GM23248 (cell line): ENCODE measurements around the gene GPC4. TPM values are rescaled to one million over a fixed set of nuclear protein-coding genes. Genes with fewer than 3 reads are reported as not detected.
A peak's percentile ranks its signal among the peaks of the same experiment; 100 is the strongest.
"Not testable (repeated sequence)": the region's sequence is repeated elsewhere in the genome, so short reads cannot be mapped to it uniquely, and the experiment has no call there.

ENCODE experiments used
- DNase-seq: peaks from one replicate; pipeline ENCODE4 v3.0.0-alpha.2; 2015
- H2AFZ ChIP-seq: fragments of 200-600 bp; sonication (generic); 2 replicates; pipeline ENCODE4 v1.6.1; 2016; ENCODE audit warnings: antibody characterized with exemption
- H3F3A ChIP-seq: fragments of 200-600 bp; sonication (generic); 2 replicates; pipeline ENCODE4 v1.6.1; 2016; ENCODE audit warnings: mild to moderate bottlenecking, antibody characterized with exemption, mixed run types; ENCODE audit not compliant: insufficient read depth
- H3K27ac ChIP-seq: fragments of 200-600 bp; sonication (generic); 2 replicates; pipeline ENCODE4 v1.5.1; 2016; ENCODE audit warnings: mild to moderate bottlenecking
- H3K27me3 ChIP-seq: fragments of 200-600 bp; sonication (generic); replicated peaks from 2 replicates; pipeline ENCODE4 v1.6.1; 2016; ENCODE audit warnings: mild to moderate bottlenecking; ENCODE audit not compliant: insufficient read depth
- H3K36me3 ChIP-seq: fragments of 200-600 bp; sonication (generic); 2 replicates; pipeline ENCODE4 v1.6.1; 2016; ENCODE audit warnings: low read depth, mild to moderate bottlenecking
- H3K4me1 ChIP-seq: fragments of 200-600 bp; sonication (generic); 2 replicates; pipeline ENCODE4 v1.6.1; 2016; ENCODE audit warnings: mild to moderate bottlenecking; ENCODE audit not compliant: insufficient read depth
- H3K4me2 ChIP-seq: fragments of 200-600 bp; sonication (generic); one replicate; pipeline ENCODE4 v1.6.1; 2016; ENCODE audit warnings: mild to moderate bottlenecking; ENCODE audit not compliant: unreplicated experiment
- H3K4me3 ChIP-seq: fragments of 200-600 bp; sonication (generic); 2 replicates; pipeline ENCODE4 v1.5.1; 2016; ENCODE audit warnings: mild to moderate bottlenecking
- H3K79me2 ChIP-seq: fragments of 200-600 bp; sonication (generic); 2 replicates; pipeline ENCODE4 v1.6.1; 2016; ENCODE audit warnings: mild to moderate bottlenecking; ENCODE audit not compliant: insufficient read depth
- H3K9ac ChIP-seq: fragments of 200-600 bp; sonication (generic); 2 replicates; pipeline ENCODE4 v1.6.1; 2016; ENCODE audit warnings: mild to moderate bottlenecking
- H3K9me2 ChIP-seq: fragments of 200-600 bp; sonication (generic); 2 replicates; pipeline ENCODE4 v1.6.1; 2016; ENCODE audit warnings: mixed run types, mild to moderate bottlenecking, moderate library complexity; ENCODE audit not compliant: insufficient read depth
- H3K9me3 ChIP-seq: fragments of 200-600 bp; sonication (generic); one replicate; pipeline ENCODE4 v1.6.1; 2017; ENCODE audit warnings: low read depth
- H4K20me1 ChIP-seq: fragments of 200-600 bp; sonication (generic); 2 replicates; pipeline ENCODE4 v1.6.0; 2016; ENCODE audit not compliant: insufficient read depth
- EZH2 ChIP-seq: fragments of 200-600 bp; sonication (generic); IDR thresholded peaks from 2 replicates; pipeline ENCODE4 v1.6.1; 2018; ENCODE audit warnings: antibody characterized with exemption, mild to moderate bottlenecking; ENCODE audit not compliant: insufficient read depth, poor library complexity, severe bottlenecking
- EZH2phosphoT487 ChIP-seq: fragments of 200-600 bp; sonication (generic); IDR thresholded peaks from 2 replicates; pipeline ENCODE4 v1.6.1; 2018; ENCODE audit warnings: antibody characterized with exemption, moderate library complexity, mild to moderate bottlenecking, low read depth; ENCODE audit not compliant: insufficient read depth
- WGBS, 2 experiments: methylation state at CpG; one replicate each; pipeline ENCODE4 v1.1.6; 2015 to 2017; ENCODE audit warnings: low lambda C conversion rate in 2 of 2, low coverage in 1 of 2; ENCODE audit errors: missing lambda C conversion rate in 2 of 2; 5-methylcytosine and 5-hydroxymethylcytosine counted together
- in situ Hi-C: fragments of 300-500 bp; cut with MboI; formaldehyde crosslinking; loops from 2 replicates; pipeline ENCODE4 v1.15.0; 2020
- polyA plus RNA-seq: library from polyadenylated mRNA; unstranded; fragments of >200 nt; fragmentation: Nextera tagmentation; extraction: Ambion mirVana; gene quantifications from 2 replicates; pipeline ENCODE4 v1.2.1, GENCODE V29; 2016
- total RNA-seq: library from RNA; depleted of rRNA; stranded (reverse); fragments of >200 nt; shearing (Covaris generic); gene quantifications from 2 replicates; pipeline ENCODE4 v1.2.3, GENCODE V29; 2014

Gene GPC4
- total and polyA plus RNA-seq, 2 experiments from 2014 or later, result 1.9 to 6.4 TPM

- no peak for DNase-seq
Observed at GRCh38 chrX:133330956-133331355, 84.3 kb downstream of the GPC4 start.

GRCh38 chrX:133325422-133325821 lies 89.9 kb downstream of the GPC4 start:
- in situ Hi-C loops, result loop anchor here (25.0 kb wide), 1 partner anchor 337 kb away; no protein-coding TSS in a partner anchor
- H3K4me3 ChIP-seq, result no peak overlapping the region
- no peaks in the 10 kb centered on the region for H3K9me3 ChIP-seq
- H3K27me3 ChIP-seq, result no peaks in the 10 kb centered on the region
- H4K20me1 ChIP-seq, result no peaks in the 10 kb centered on the region
- TF ChIP-seq EZH2 (no peak), EZH2phosphoT487 (no peak)
- no peak overlapping the region for H3K4me2 ChIP-seq
- H3K4me1 ChIP-seq, result no peaks in the 10 kb centered on the region
- H3F3A ChIP-seq, result no peaks in the 10 kb centered on the region
- H3K9me2 ChIP-seq, result no peaks in the 10 kb centered on the region
- no peak overlapping the region for H2AFZ ChIP-seq
- no peak overlapping the region for H3K9ac ChIP-seq
- no peak for DNase-seq
- H3K36me3 ChIP-seq, result no peaks in the 10 kb centered on the region
- H3K79me2 ChIP-seq, result no peaks in the 10 kb centered on the region
- no peak overlapping the region for H3K27ac ChIP-seq

More at GRCh38 chrX:133330956-133331355, 84.3 kb downstream of the GPC4 start:
- no peaks in the 10 kb centered on the region for H3K9me3 ChIP-seq
- no peak overlapping the region for H3K4me2 ChIP-seq
- H3K4me3 ChIP-seq, result no peak overlapping the region
- in situ Hi-C loops, result loop anchor here (25.0 kb wide), 1 partner anchor 331 kb away; no protein-coding TSS in a partner anchor
- no peaks in the 10 kb centered on the region for H3K4me1 ChIP-seq
- H3K9ac ChIP-seq, result no peak overlapping the region
- H2AFZ ChIP-seq, result no peak overlapping the region
- TF ChIP-seq EZH2phosphoT487, result no peak
- TF ChIP-seq EZH2, result no peak
- H3K27ac ChIP-seq, result no peak overlapping the region
- H4K20me1 ChIP-seq, result no peaks in the 10 kb centered on the region
- no peaks in the 10 kb centered on the region for H3K9me2 ChIP-seq
- H3K79me2 ChIP-seq, result no peaks in the 10 kb centered on the region
- H3K27me3 ChIP-seq, result no peaks in the 10 kb centered on the region
- 65 to 75% methylated on average over 4 of the region's 4 CpGs for WGBS, 2 experiments
- H3K36me3 ChIP-seq, result no peaks in the 10 kb centered on the region
- no peaks in the 10 kb centered on the region for H3F3A ChIP-seq

- in situ Hi-C loops, result no loop called here
- H2AFZ ChIP-seq, result no peak overlapping the region
- H3K27ac ChIP-seq, result no peak overlapping the region
- no peak overlapping the region for H3K9ac ChIP-seq
- H3K4me3 ChIP-seq, result no peak overlapping the region
- no peaks in the 10 kb centered on the region for H3K27me3 ChIP-seq
- no peaks in the 10 kb centered on the region for H3K9me2 ChIP-seq
- no peaks in the 10 kb centered on the region for H3K4me1 ChIP-seq
- no peaks in the 10 kb centered on the region for H3F3A ChIP-seq
- H3K36me3 ChIP-seq, result no peaks in the 10 kb centered on the region
- no peak for DNase-seq
- no peaks in the 10 kb centered on the region for H3K9me3 ChIP-seq
- H3K79me2 ChIP-seq, result no peaks in the 10 kb centered on the region
- WGBS, 2 experiments, result 84 to 90% methylated on average over 2 of the region's 2 CpGs
- no peak for TF ChIP-seq EZH2phosphoT487
- no peak for TF ChIP-seq EZH2
- no peak overlapping the region for H3K4me2 ChIP-seq
- H4K20me1 ChIP-seq, result no peaks in the 10 kb centered on the region
Observed at GRCh38 chrX:133323431-133323830, 91.9 kb downstream of the GPC4 start.

GRCh38 chrX:133322269-133322668 lies 93.0 kb downstream of the GPC4 start:
- WGBS, 2 experiments, result 89 to 92% methylated on average over 7 to 9 of the region's 9 CpGs
- H3K4me2 ChIP-seq, H3K4me1 ChIP-seq, H3K27ac ChIP-seq, H3K36me3 ChIP-seq, H3K27me3 ChIP-seq, in situ Hi-C loops, H3K9ac ChIP-seq, H2AFZ ChIP-seq, DNase-seq, H3K9me2 ChIP-seq, H3F3A ChIP-seq, H3K9me3 ChIP-seq, H3K79me2 ChIP-seq, H4K20me1 ChIP-seq, H3K4me3 ChIP-seq: not testable (repeated sequence)

GRCh38 chrX:133321451-133321850 lies 93.8 kb downstream of the GPC4 start:
- H3K27ac ChIP-seq, result no peak overlapping the region
- H3F3A ChIP-seq, result no peaks in the 10 kb centered on the region
- H3K9me2 ChIP-seq, result no peaks in the 10 kb centered on the region
- in situ Hi-C loops, result no loop called here
- H3K9me3 ChIP-seq, result no peaks in the 10 kb centered on the region
- WGBS, 2 experiments, result 82 to 85% methylated on average over 1 of the region's 1 CpG
- H3K4me2 ChIP-seq, result no peak overlapping the region
- H3K36me3 ChIP-seq, result no peaks in the 10 kb centered on the region
- no peaks in the 10 kb centered on the region for H3K79me2 ChIP-seq
- H3K4me3 ChIP-seq, result no peak overlapping the region
- H2AFZ ChIP-seq, result no peak overlapping the region
- DNase-seq, result peak; percentile 1
- H4K20me1 ChIP-seq, result no peaks in the 10 kb centered on the region
- no peak for TF ChIP-seq EZH2phosphoT487
- no peak for TF ChIP-seq EZH2
- H3K9ac ChIP-seq, result no peak overlapping the region
- H3K4me1 ChIP-seq, result no peaks in the 10 kb centered on the region
- no peaks in the 10 kb centered on the region for H3K27me3 ChIP-seq
